NOMO-1 treated with dmso at 0.1 percent for 144 hours (cell line): ENCODE measurements around the gene LRRC8A.

Source experiments
- DNase-seq: peaks from one replicate; lab custom pipeline; 2025; ENCODE audit not compliant: unreplicated experiment; lab: John Stamatoyannopoulos, UW

LRRC8A gene

GRCh38 chr9:128901379-128901778, 19.4 kb downstream of the LRRC8A start:
- DNase-seq: no peak

GRCh38 chr9:128901822-128902221, 19.9 kb downstream of the LRRC8A start:
- DNase-seq: no peak

- DNase-seq: no peak
Measured at GRCh38 chr9:128902351-128903078, 20.6 kb downstream of the LRRC8A start.

- no peak for DNase-seq
Measured at GRCh38 chr9:128903079-128903461, 21.1 kb downstream of the LRRC8A start.

DNA sequence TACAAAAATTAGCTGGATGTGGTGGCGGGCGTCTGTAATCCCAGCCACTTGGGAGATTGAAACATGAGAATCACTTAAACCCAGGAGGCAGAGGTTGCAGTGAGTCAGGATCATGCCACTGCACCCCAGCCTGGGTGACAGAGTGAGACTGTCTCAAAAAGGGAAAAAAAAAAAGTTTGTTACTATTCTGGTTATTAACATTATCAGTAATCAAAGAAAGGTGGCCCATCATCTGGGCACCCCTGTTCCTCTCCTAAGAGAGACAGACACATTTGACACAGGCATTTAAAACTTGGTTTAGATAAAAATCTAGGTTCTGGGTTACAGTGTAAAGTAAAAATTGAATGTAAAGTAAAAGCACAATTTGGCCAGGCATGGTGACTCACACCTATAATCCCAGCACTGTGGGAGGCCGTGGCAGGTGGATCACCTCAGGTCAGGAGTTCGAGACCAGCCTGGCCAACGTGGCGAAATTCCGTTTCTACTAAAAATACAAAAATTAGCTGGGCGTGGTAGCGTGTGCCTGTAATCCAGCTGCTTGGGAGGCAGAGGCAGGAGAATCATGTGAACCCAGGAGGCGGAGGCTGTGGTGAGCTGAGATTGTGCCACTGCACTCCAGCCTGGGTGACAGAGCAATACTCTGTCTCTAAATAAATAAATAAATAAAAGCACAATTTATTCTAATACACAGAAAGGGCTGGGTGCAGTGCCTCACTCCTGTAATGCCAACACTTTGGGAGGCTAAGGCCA, 22.1 kb downstream of the LRRC8A start:
- no peak for DNase-seq

DNA sequence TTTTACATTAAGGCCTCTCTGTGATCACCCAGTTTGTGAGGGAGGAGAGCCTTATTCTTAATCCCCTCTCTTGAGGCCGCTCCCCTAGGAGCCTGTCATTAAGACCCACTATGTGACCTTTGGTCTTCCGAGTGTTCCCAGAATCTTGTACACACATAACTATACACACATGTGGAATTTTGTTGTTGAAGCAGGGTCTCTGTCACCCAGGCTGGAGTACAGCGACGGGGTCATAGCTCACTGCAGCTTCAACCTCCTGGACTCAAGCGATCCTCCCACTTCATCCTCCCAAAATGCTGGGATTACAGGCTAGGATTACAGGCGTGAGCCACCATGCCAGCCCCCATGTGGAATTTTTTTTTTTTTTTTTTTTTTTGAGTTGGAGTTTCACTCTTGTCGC, 24.0 kb downstream of the LRRC8A start:
- no peak for DNase-seq

DNA sequence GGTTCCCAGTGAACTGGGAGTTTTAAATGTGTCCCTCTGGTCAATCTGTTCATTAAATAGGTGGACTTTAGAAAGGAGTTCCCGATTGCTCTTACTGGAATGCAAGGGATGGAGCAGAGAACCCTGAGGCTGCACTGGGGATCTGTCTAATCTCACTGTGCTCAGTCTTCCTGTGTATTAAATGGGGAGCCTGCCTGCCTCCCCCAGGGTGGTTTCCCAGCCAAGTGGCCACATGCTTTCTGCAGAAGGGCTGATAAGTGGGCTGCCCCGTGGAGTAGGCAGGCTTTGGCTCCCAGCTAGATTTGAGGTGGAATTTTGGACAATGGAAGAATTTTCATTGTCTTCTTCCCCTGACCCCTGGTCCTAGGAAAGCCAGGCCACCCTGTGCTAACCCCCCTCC, 24.8 kb downstream of the LRRC8A start:
- no peak for DNase-seq

GRCh38 chr9:128908372-128908771, 26.4 kb downstream of the LRRC8A start:
- no peak for DNase-seq

DNA sequence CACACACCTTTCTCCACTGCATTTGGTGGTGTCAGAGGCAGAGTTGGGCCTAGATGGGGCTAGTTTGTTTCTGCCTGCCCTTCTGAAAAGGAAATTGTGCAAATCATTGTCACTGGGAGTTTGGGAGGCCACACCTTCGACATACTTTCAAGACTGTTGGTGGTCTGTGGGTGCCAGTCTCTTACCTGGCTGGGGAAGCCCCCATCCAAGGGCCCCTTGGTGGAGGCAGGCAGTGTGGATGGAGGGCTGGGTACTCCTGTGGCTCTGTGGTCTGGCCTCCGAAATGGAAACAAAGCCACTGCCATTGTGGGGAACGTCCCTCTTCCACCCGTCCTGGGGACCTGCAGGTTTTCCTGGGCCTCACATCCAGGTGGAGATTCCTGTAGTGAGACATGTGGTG, 27.9 kb downstream of the LRRC8A start:
- no peak for DNase-seq

GRCh38 chr9:128910906-128911305, 29.0 kb downstream of the LRRC8A start:
- no peak for DNase-seq

DNA sequence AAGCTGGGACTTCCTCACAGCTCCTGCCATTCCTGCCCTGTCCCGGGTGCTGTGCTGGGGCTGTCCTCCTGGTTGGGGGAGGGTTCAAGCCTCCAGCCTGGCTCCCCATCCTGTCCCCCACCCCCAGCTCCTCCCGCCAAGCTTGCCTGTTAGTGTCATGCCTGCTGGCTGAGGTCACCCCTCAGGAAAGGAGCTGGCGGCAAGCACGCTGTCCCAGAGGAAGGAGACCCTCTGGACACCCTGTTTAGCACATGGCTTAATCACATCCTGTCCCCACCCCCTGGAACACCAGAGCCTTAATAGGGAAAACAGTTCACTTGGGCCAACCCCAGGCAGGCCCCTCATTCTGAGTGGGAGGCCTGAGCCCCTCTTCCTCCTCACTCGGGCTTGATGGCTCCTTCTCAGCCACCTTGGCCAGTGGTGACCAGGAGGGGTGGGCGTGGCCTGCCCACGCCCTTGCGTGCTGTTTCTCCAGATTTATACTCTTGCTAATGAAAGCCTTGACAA, 29.6 kb downstream of the LRRC8A start:
- DNase-seq: no peak

- DNase-seq: no peak
Measured at GRCh38 chr9:128912270-128912853, 30.4 kb downstream of the LRRC8A start.

DNA sequence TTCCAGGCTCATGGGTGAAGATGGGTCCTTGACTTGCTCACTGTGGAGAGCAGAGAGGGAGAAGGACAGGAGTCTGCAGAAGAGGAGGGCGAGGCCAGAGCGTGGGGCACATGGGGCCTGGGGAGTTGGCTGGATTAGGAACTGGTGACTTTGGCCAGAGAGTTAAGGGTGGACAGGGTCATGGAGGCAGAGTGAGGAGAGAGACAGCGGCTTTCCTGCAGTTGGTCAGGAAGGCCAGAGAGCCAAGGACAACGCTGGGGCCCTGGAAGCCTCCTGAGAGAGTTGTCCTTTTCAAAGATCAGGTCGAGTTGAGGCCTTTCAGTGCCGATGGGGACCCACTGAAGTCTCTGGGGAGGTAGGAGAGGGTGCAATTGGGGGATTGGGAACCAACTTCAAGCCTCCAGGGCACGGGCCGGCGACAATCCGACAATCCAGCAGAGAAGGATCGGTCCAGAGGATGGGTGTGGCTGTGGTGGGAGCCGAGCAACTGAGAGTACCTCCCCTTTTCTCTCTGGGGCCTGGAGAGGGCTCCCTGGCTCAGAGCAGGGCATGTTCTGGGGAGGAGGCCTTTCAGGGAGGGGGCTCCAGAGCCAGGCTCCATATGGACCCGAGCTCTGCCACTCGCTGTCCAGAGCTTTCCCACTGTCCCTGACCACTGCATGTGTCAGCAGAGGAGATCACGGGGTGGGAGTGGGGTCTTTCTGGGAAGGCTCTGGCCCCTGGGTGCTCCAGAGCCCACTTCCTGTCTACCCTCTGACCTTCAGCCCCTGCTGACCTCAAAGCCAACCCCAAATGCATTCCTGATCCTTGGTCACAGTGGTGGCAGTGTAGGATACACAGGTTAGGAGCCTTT, 31.3 kb downstream of the LRRC8A start:
- DNase-seq: no peak

DNA sequence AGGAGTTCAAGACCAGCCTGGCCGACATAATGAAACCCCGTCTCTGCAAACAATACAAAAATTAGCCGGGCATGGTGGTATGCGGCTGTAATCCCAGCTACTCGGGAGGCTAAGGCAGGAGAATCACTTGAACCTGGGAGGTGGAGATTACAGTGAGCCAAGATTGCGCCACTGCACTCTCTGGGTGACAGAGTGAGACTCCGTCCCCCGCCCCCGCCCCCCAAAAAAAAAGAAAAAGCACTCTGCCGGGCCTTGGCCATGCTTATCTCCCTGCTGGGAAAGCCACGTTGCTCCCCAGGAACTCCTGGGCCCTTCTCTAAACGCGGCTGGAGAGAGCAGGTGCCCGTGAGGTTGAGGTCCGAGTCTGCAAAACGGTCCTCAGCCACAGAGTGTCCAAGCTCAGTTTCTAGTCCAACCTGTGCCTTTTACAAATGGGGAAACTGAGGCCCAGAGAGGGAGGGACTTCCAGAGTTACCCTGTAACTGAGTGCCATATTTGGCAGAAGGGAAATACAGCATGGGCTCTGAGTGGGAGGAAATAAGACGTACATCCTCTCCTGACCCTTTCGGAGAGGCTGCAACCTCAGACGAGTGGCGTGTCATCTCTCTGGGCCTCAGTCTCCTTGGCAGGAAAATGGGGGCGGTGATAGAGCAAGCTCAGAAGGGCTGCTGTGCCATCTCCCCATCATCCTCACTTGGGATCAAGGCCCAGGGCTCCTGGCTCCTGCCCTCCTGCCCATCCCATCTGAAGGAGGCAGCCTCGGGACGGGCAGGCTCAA, 32.3 kb downstream of the LRRC8A start:
- DNase-seq: no peak

- no peak for DNase-seq
Measured at GRCh38 chr9:128916204-128916603, 34.3 kb downstream of the LRRC8A start.

DNA sequence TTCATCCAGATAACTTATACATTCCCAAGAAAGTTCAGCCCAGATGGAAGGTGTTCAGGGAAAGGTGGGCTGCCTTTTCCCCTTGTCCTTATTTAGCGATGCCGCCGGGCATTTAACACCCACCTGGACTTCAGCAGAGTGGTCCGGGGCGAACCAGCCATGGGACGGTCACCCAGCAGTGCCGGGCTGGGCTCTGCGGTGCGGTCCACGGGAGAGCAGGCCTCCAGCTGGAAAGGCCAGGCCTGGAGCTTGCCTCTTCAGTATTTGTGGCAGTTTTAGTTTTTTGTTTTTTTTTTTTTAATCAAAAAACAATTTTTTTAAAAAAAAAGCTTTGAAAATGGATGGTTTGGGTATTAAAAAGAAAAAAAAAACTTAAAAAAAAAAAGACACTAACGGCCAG, 34.8 kb downstream of the LRRC8A start:
- no peak for DNase-seq

GRCh38 chr9:128917151-128917849, 35.4 kb downstream of the LRRC8A start:
- no peak for DNase-seq

- DNase-seq: no peak
Measured at GRCh38 chr9:128918921-128919320, 37.0 kb downstream of the LRRC8A start.

GRCh38 chr9:128919402-128920089, 37.6 kb downstream of the LRRC8A start:
- DNase-seq: no peak
